IPS-18c (cell line): ENCODE data around the gene KAZALD1.
"Not testable (repeated sequence)": the region's sequence is repeated elsewhere in the genome, so short reads cannot be mapped to it uniquely, and the experiment has no call there.

Source experiments
- H3K4me3 ChIP-seq: 2 replicates; pipeline ENCODE4 v1.7.0; 2013; ENCODE audit warnings: low read depth, mild to moderate bottlenecking, low read length, moderate library complexity; ENCODE audit not compliant: insufficient read depth
- H3K9me3 ChIP-seq: one replicate; pipeline ENCODE4 v1.6.1; 2013; ENCODE audit warnings: mild to moderate bottlenecking, low read length, moderate library complexity; ENCODE audit not compliant: control insufficient read depth, insufficient read depth

Gene KAZALD1

GRCh38 chr10:101028446-101029337 is 33.1 kb upstream of the KAZALD1 start:
- Histone ChIP-seq H3K4me3 (no peak overlapping the region; the same call in 1 of the 2 replicates), H3K9me3 (no peaks in the 10 kb centered on the region)

- H3K9me3 ChIP-seq, result no peaks in the 10 kb centered on the region
- H3K4me3 ChIP-seq, result peak overlapping the region; percentile 24; the same call in 1 of the 2 replicates
These were observed 32.1 kb upstream of the KAZALD1 start for GRCh38 chr10:101029520-101030295.

GRCh38 chr10:101030496-101031127 is 31.2 kb upstream of the KAZALD1 start:
- H3K4me3 ChIP-seq, result peak overlapping the region; percentile 69
- no peaks in the 10 kb centered on the region for H3K9me3 ChIP-seq

GRCh38 chr10:101031128-101031795 is 30.5 kb upstream of the KAZALD1 start, which contains the start of the genes PDZD7 and SFXN3:
PDZD7 (minus strand) TSS chr10:101031129; CDS start chr10:101030219, 910 bp downstream.
SFXN3 (plus strand) TSS chr10:101031234; CDS start chr10:101034695, 3,461 bp downstream.
- Histone ChIP-seq H3K4me3 (peak within 1 kb of the TSS; percentile 69), H3K9me3 (no peaks in the 10 kb centered on the region)

- peak overlapping the region; percentile 69 for H3K4me3 ChIP-seq
These were observed 29.8 kb upstream of the KAZALD1 start for GRCh38 chr10:101031796-101032636.

GRCh38 chr10:101032637-101033224 is 29.1 kb upstream of the KAZALD1 start:
- Histone ChIP-seq H3K4me3 (peak overlapping the region; percentile 69; the same call in 1 of the 2 replicates), H3K9me3 (no peaks in the 10 kb centered on the region)

More at GRCh38 chr10:101031796-101032636, 29.8 kb upstream of the KAZALD1 start:
- H3K9me3 ChIP-seq, result no peaks in the 10 kb centered on the region

GRCh38 chr10:101033276-101033675 is 28.5 kb upstream of the KAZALD1 start:
- Histone ChIP-seq H3K9me3 (no peaks in the 10 kb centered on the region), H3K4me3 (no peak overlapping the region)

- not testable (repeated sequence) for H3K4me3 ChIP-seq, H3K9me3 ChIP-seq
These were observed 27.4 kb upstream of the KAZALD1 start for GRCh38 chr10:101034404-101034803.

- H3K4me3 ChIP-seq, result no peak overlapping the region
- no peaks in the 10 kb centered on the region for H3K9me3 ChIP-seq
These were observed 26.5 kb upstream of the KAZALD1 start for GRCh38 chr10:101035314-101035713.

- no peak overlapping the region for H3K4me3 ChIP-seq
- no peaks in the 10 kb centered on the region for H3K9me3 ChIP-seq
These were observed 25.7 kb upstream of the KAZALD1 start for GRCh38 chr10:101035916-101036702.

- no peaks in the 10 kb centered on the region for H3K9me3 ChIP-seq
- H3K4me3 ChIP-seq, result no peak overlapping the region
These were observed 25.1 kb upstream of the KAZALD1 start for GRCh38 chr10:101036726-101037125.

- no peaks in the 10 kb centered on the region for H3K9me3 ChIP-seq
- H3K4me3 ChIP-seq, result no peak overlapping the region
These were observed 23.3 kb upstream of the KAZALD1 start for GRCh38 chr10:101038484-101038883.

GRCh38 chr10:101040061-101040460 is 21.7 kb upstream of the KAZALD1 start:
- H3K4me3 ChIP-seq, result no peak overlapping the region
- H3K9me3 ChIP-seq, result no peaks in the 10 kb centered on the region

- H3K4me3 ChIP-seq, result no peak overlapping the region
These were observed 20.9 kb upstream of the KAZALD1 start for GRCh38 chr10:101040851-101041250.

GRCh38 chr10:101041252-101041761 is 20.5 kb upstream of the KAZALD1 start:
- no peak overlapping the region for H3K4me3 ChIP-seq
- no peaks in the 10 kb centered on the region for H3K9me3 ChIP-seq

More at GRCh38 chr10:101040851-101041250, 20.9 kb upstream of the KAZALD1 start:
- H3K9me3 ChIP-seq, result no peaks in the 10 kb centered on the region
